ENCODE measurements around the gene PARP1.
A peak's percentile ranks its signal among the peaks of the same experiment; 100 is the strongest.

PARP1 gene

GRCh38 chr1:226425004-226425378 is 17.1 kb upstream of the PARP1 start:
- no peak for DNase-seq (ENCODE audit: low read depth)
- no peak overlapping the region for H3K4me3 ChIP-seq (ENCODE audit: low read depth, low read length)

GRCh38 chr1:226424221-226425003 is 16.5 kb upstream of the PARP1 start:
- TF ChIP-seq CTCF (IDR thresholded peaks at IDR 0.05; ENCODE audit: insufficient read depth, low read depth, low read length, missing control alignments): peak; percentile 37
- H3K4me3 ChIP-seq (ENCODE audit: low read depth, low read length): no peak overlapping the region
- peak; percentile 45 for DNase-seq (ENCODE audit: low read depth)

More at GRCh38 chr1:226425004-226425378, 17.1 kb upstream of the PARP1 start:
- TF ChIP-seq CTCF (IDR thresholded peaks at IDR 0.05; ENCODE audit: insufficient read depth, low read depth, low read length, missing control alignments): no peak

GRCh38 chr1:226422478-226422877 is 14.6 kb upstream of the PARP1 start:
- TF ChIP-seq CTCF (IDR thresholded peaks at IDR 0.05; ENCODE audit: insufficient read depth, low read depth, low read length, missing control alignments): no peak
- H3K4me3 ChIP-seq (ENCODE audit: low read depth, low read length): no peak overlapping the region
- DNase-seq (ENCODE audit: low read depth): no peak

- no peak for TF ChIP-seq CTCF (IDR thresholded peaks at IDR 0.05; ENCODE audit: insufficient read depth, low read depth, low read length, missing control alignments)
Measured at GRCh38 chr1:226420897-226421296, 13.0 kb upstream of the PARP1 start.

GRCh38 chr1:226420328-226420727 is 12.4 kb upstream of the PARP1 start:
- DNase-seq (ENCODE audit: low read depth): no peak
- no peak overlapping the region for H3K4me3 ChIP-seq (ENCODE audit: low read depth, low read length)
- no peak for TF ChIP-seq CTCF (IDR thresholded peaks at IDR 0.05; ENCODE audit: insufficient read depth, low read depth, low read length, missing control alignments)

More at GRCh38 chr1:226420897-226421296, 13.0 kb upstream of the PARP1 start:
- no peak overlapping the region for H3K4me3 ChIP-seq (ENCODE audit: low read depth, low read length)
- no peak for DNase-seq (ENCODE audit: low read depth)

- no peak for TF ChIP-seq CTCF (IDR thresholded peaks at IDR 0.05; ENCODE audit: insufficient read depth, low read depth, low read length, missing control alignments)
- DNase-seq (ENCODE audit: low read depth): no peak
Measured at GRCh38 chr1:226419284-226420029, 11.6 kb upstream of the PARP1 start.

More at GRCh38 chr1:226419284-226420029, 11.6 kb upstream of the PARP1 start:
- no peak overlapping the region for H3K4me3 ChIP-seq (ENCODE audit: low read depth, low read length)

All from GM12865 (cell line).